GM12801 (cell line): ENCODE data around the gene BRMS1.

Experiments used
- TF ChIP-seq, protein P1 (sequence below): IDR thresholded peaks from one replicate; pipeline ENCODE4 v1.5.1; 2011; ENCODE audit warnings: control low read depth; ENCODE audit not compliant: insufficient read length; ENCODE audit errors: extremely low read depth

BRMS1 gene

DNA sequence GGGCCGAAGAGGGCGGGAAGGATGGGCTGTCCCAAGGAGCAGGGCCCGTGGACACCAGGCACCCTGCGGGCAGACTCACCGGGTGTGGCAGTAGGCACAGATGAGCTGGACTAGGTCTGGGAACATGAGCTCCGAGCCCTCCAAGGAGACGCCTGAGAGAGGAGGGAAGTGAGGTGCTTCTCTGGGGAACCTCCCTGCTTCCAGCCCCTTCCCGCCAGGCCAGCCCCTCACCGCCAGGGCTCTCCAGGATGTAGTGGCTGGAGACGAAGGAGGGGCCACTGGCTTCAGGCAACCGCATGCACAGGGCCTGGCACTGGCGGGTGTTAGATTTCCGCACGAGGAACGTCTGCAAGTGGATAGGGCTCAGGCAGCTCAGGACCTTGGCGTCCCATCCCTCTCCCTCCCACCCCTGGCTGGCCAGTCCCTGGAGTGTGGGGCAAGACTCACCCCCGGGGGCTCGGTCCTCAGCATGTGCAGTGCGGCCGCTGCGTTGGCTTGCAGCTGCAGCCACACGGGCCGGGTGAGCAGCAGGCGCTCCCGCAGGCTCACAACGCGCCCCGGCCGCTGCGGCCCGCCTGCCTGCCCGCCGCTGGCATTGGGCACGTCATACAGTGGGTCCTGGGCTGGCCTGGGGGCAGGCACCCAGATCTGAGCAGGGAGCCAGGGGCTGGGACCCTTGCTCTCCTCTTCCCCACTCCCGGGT, 9.2 kb downstream of the BRMS1 start:
- TF ChIP-seq, protein P1, sequence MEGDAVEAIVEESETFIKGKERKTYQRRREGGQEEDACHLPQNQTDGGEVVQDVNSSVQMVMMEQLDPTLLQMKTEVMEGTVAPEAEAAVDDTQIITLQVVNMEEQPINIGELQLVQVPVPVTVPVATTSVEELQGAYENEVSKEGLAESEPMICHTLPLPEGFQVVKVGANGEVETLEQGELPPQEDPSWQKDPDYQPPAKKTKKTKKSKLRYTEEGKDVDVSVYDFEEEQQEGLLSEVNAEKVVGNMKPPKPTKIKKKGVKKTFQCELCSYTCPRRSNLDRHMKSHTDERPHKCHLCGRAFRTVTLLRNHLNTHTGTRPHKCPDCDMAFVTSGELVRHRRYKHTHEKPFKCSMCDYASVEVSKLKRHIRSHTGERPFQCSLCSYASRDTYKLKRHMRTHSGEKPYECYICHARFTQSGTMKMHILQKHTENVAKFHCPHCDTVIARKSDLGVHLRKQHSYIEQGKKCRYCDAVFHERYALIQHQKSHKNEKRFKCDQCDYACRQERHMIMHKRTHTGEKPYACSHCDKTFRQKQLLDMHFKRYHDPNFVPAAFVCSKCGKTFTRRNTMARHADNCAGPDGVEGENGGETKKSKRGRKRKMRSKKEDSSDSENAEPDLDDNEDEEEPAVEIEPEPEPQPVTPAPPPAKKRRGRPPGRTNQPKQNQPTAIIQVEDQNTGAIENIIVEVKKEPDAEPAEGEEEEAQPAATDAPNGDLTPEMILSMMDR, result no peak

DNA sequence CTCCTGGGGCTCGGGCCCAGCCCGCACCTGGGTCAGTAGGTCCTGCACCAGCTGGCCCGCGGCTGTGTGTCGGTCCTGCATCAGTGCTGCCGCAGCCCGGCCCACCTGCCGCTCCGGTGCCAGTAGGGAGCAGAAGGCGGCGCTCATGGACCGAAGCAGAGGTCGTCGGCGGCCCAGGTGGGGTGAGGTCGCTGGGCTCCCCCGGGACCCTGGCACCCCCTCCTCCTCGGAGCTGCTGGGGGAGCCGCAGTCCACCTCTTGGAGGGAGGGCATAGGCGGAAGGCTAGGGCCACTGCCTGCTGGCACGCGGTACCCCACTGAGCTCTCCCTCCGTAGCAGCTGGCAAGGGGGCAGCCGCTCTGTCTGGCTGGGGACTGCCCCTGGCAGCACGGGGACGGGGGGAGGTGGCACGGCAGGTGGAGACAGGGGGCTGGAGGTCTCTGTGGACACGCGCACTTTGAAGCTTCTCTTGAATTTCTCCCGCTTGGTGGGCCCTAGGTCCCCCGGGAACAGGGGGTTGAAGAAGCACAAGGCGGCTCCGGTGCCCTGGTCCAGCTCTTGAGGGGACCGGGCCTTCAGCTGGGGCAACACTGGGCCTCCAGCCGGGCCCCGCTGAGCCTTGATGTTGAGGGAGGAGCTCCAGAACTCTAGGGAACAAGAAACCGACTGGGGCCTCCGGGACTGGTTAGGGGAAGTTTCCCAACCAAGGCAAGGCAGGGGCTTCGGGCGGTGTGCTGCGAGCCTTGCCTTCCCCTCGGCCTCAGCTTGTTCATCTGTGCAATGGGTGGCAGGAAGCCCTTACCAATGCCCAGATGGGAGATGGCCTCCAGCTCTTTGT, 10.1 kb downstream of the BRMS1 start:
- TF ChIP-seq, protein P1, result no peak

DNA sequence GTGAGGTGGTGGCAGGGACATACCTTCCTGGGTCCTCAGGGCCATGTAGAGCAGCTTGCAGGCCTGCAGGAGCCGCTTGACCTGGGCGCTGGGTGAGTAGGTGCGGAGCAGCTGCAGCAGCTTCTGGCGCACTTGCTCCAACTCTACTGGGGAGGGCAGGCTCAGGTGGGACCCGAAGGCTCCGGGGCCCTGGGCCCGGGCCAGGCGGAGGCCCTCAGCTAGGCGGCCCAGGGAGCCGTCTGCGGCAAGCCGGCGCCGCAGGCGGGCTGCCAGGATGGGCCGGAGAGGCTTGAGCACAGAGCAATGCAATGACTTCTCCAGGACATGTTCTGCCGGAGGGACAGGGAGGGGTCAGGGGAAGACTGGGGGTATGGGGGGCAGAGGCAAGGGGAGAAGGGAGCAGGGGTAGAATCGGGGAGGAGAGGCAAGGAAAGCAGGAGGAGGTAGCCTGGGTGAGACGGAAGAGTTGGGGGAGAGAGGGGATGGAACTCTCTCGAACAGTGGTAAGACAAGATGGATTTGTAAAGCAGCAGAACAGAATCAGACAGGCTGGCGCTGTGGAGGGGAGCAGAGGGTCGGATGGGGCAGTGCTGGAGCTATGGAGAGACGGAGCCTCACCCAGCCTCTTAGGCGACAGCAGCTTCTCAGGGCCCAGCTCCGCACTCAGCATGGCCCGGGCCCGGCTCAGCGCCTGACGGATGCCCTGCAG, 10.9 kb downstream of the BRMS1 start:
- TF ChIP-seq, protein P1, result no peak

DNA sequence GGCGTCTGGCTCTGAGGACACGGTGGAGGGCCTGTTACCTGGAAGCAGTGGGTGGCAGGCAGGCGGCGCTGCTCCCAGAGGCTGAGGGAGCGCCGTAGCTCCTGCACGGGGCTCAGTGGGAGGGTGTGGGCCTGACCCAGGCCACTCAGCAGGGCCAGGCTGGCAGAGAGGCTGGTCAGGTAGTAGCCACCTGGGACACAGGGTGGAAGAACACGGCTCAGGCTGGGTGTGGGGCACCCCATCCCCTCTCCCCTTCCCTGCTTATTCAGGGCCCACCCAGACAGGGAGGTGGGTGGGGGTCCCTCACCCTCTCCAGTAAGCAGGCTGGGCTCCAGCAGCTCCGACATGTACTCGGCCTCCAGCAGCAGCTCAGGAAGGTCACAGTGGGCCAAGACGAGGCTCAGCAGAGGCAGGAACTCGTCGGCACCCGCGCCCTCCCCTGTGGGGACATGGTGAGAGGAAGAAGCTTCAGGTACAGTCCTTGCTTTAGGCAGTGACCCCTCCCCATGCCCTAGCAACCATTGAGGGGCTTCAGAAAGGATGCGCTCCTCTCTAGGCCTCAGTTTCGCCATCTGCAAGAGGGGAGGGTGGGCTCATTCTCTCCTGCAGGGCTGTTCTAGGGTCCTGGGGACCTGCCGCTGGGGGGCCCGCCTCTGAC, 11.6 kb downstream of the BRMS1 start:
- TF ChIP-seq, protein P1, result no peak

DNA sequence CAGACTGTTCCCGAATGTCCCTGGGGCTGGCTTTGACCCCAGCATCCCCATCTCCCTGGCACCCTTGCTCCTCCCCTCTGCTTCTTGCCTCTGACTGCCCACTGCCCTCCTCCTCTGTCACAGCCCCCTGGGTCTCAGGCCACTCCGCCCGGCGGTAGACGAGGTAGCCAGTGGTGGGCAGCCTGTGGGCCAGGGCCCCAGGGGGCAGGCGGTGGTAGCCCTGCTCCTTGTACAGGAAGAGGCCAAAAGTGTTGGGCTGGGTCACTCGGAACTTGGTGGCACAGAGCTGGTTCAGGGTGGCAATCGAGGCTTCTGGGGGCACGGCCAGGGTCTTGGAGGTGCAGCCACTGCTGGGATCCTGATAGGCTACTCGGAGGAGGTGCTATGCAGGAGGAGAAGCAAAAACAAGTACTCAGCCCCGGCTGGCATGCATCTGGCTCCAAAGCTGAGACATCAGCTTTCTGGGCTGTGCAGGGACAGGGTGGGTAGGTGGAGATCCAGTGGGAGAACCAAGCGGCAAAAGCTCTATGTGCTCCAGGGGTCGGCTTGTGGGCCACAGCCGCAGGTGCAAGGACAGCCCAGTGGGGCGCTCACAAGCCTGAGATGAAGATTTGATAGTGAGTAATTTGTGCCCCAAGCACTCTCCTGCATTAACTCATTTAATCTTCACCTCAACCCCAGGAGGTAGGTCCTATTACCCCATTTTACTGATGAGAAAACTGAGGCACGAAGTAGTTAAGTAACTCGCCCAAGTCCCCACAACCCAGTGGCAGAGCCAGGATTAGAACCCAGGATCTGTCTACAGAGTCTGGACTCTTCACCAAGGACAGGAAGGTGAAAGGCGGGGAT, 12.3 kb downstream of the BRMS1 start:
- TF ChIP-seq, protein P1, result no peak

DNA sequence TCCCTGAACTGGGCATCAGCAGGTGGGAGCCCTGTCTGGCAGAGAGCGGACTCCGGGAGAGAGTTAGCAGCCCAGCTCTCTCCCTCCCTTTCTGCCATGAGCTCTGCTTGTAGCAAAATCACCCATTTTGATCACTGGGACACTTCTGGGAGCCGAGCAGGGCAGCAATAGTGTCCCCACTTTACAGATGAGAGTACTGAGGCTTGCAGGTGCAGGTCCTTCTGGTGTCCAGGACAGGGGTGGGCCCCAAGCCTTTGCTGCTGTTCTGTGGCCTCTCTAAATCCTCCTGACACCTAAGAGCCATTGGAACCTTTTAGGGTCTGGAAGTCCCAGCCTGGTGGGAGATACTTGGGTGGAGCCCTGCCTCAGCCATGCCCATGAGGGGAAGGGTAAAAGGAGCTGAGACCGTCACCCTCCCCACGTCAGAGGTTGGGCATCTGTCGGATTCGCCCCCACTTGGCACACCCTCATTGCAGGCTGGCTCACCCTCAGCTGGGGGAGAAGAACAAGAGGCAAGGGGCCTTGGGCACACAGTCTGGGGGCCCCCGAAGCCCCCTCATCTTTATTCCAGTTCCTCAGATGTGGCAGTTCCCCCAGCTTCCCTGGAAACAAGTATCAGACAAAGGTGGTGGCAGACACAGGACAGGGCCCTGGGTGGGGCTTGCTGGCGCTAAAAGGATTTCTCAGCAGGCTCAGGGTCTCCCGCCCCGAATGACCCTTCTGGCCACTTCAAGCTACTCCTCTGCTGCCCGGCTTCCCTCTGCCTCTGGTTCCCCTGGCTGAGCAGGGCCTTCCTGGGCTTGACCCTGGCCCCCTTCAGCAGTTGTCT, 13.1 kb downstream of the BRMS1 start:
- TF ChIP-seq, protein P1, result no peak
